ENCODE measurements around the gene ZCWPW1.

The ZCWPW1 gene

DNA sequence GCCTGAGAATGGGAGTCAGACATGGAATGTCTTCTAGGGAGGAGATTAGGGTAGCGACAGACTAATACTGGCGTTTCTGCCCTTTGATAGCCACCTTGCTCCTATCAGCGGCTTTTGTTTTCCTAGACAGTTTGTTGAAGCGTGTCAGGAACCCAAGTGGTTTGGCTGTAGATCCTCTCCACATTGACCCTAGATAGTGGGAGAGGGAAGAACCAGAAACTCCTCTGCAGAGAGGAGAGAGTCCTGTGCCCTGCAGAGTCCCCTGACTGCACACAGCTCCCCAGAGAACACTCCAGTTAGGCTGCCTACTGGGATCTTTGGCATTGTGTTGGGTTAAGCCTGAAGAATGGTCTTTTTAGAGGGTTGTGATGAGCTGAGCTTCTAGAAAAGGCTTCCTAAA is 3.5 kb upstream of the ZCWPW1 start:
- no peak for DNase-seq

DNA sequence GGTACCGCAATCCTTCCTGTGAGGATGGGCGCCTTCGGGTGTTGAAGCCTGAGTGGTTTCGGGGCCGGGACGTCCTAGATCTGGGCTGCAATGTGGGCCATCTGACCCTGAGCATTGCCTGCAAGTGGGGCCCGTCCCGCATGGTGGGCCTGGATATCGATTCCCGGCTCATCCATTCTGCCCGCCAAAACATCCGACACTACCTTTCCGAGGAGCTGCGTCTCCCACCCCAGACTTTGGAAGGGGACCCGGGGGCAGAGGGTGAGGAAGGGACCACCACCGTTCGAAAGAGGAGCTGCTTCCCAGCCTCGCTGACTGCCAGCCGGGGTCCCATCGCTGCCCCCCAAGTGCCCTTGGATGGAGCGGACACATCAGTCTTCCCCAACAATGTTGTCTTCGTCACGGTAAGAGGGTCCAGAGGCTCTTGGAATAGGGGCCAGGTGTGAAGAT is 2.8 kb upstream of the ZCWPW1 start:
- no peak for DNase-seq

DNA sequence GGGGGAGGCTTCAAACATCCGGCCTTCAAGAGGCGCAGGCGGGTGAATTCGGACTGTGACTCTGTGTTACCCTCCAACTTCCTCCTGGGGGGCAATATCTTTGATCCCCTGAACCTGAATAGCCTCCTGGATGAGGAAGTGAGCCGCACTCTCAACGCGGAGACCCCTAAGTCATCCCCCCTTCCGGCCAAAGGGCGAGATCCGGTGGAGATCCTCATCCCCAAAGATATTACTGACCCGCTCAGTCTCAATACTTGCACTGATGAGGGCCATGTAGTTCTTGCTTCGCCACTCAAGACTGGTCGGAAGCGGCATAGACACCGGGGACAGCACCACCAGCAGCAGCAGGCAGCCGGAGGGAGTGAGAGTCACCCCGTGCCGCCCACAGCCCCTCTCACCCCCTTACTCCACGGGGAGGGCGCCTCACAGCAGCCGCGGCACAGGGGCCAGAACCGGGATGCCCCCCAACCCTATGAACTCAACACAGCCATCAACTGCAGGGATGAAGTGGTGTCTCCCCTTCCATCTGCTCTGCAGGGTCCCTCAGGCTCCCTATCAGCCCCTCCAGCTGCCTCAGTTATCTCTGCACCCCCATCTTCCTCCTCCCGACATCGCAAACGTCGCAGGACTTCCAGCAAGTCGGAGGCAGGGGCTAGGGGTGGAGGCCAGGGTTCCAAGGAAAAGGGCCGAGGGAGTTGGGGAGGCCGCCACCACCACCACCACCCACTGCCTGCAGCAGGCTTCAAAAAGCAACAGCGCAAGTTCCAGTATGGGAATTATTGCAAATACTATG is 2.2 kb upstream of the ZCWPW1 start:
- DNase-seq = peak; percentile 49

DNA sequence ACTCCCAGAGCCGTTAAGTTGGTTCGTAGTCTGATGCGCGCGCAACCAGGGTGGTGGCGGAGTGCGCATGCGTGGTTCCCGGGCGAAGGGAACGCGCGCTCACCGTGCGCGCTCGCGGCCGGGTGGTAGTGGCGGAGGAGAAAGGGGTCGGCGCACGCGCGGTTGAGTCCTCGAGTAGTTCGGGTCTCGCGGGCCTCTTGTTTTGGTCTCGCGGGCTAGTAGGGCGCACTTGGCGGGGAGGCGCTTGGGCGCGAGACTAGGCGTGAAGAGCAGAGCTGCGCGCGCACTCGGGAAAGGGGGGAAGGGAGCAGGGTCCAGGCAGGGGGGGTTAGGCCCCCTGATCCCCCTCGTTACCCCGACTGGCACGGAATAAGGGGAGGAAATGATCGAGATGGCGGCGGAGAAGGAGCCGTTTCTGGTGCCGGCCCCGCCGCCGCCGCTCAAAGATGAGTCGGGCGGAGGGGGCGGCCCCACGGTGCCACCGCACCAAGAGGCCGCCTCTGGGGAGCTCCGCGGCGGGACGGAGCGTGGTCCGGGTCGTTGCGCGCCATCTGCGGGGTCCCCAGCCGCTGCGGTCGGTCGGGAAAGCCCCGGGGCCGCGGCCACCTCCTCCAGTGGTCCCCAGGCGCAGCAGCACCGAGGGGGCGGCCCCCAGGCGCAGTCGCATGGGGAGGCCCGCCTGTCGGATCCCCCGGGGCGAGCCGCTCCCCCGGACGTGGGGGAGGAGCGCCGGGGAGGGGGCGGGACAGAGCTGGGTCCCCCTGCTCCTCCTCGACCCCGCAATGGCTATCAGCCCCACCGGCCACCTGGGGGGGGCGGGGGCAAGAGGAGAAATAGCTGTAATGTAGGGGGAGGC is 1.4 kb upstream of the ZCWPW1 start, which contains the start of gene MEPCE:
MEPCE (plus strand) TSS at position 195 of the 856 bp plus-strand sequence; CDS start at position 383, 188 bp downstream.
- peak; percentile 94 for DNase-seq

DNA sequence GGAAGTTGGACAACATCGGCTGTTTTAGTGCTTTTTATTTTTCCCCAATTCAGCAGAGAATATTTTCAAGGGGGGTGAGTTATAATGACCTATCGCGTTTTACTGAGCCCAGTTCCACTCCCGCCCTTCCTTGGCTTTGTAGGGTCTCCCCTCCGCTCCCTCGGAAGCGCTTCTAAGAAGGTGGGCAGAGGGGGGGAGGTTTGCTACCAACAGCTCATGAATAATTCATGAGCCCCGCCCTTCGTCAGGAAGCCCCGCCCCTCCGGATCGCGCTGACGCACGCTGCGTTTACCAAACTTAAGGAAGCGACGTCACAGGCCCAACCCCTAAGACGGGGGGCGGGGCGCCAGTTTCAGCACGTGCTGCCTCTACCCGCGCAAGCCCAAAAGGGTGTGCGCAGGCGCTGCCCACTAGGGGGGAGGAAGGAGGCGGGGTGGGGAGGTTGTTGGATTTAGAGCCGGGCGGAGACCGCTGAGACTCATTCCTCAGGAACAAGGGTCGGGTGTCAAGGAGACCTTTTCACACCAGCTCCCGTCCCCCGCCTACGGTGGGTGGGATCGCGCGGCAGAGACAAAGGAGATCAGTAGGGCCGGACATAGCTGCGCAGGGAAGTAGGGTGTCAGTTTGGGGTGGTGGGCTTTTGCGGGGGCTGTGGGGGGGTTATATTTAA is 599 bp upstream of the ZCWPW1 start:
- peak; percentile 100 for DNase-seq

DNA sequence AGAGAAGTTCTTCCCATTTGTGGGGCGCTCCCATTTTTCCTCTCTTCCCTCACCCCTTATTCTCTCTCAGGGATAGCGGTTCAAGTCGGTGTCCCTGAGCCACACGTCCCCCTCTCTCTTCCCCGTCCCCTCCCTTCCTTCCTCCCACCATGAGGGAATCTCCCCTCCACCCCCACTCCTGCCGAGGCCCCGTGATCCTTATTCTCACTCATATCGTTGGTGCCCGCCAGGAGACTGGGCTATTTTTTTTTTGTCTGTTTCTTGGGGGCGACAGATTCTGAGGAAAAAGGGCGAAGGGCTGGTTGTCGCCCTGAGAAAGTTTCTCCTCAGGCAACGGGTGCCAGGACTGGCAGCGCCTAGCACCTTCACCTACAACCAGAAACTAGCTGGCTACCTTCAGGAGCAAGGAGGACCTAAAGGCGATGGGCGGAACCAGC is 723 bp downstream of the ZCWPW1 start:
- no peak for DNase-seq

DNA sequence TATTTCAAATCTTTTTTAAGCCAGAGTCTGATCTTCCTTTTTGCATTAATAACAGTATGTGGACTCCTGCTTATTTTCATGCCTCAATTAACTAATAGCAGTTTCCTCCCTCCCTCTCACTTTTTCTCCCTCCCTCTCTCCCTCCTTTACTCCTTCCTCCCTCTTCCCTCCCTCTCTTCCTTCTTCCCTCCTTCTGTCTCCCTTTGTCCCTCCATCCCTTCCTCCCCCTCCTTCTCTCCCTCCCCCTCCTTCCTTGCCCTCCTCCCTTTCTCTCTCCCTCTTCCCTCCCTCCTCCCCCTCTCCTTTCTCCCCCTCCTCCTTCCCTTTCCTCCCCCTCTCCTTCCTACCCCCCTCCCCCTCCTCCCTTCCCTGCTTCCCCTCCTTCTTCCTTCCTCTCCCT is 2.0 kb downstream of the ZCWPW1 start:
- no peak for DNase-seq

DNA sequence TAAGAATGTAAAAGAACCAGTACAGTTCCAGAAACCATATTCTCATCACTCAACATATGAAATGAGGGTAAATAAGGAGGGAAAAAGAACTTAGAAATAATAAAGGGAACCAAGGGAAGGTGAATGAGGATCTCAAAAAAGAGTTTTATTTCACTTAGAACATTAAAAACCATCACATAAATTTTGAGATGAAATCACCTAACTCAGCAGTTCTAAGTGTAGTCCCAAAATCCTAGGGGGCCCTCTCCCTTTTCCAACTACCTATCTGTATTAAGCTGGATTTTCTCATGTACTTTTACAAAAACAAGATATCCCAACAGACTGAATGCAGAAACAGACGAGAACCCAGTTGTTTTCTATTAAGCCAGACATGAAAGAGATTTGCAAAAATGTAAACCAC is 3.2 kb downstream of the ZCWPW1 start:
- DNase-seq = no peak

DNA sequence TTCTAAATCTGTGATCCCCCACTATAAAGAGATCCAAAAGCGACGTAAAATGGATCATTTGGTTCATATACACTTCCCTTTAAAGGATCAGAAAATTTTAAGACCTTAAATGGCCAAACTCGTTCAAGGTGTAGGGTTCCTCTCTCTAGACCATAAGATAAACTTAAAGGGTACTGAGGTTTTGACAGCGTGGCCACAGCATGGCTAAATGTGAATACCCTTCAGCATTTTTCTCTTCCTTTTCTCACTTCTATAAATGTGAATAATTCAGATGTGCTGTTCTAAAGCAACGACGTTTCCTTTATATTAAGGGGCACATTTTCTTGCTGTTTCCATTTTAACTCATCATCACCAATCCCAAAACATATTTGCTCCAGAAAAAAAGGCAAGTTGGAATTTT is 5.2 kb downstream of the ZCWPW1 start:
- DNase-seq = no peak

DNA sequence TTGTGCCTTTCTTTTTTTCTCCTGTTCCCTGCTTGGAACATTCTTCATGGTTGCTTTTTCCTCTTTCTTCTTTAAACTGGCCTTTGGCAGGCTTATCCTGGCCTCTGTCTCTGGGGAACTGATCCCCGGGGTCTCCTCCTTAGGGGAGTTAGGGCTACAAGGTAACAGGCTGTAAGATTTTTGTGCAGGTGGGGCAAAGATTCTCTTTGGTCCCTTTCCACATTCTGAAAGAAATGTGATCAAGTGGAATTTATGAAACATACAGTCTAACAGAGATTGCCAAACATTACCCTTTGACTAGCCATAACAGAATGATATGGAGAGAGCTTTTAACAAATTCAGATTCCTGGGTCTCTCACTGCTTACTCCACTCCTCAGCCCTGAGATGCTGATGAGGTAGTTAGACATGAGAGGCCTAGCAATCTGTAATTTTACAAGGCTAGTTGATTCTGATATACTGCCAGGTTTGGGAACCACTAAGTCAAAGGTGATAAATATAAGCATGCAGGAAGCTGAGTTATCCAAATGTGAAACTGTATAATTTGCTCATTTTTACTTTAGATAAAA is 8.8 kb downstream of the ZCWPW1 start:
- no peak for DNase-seq

DNA sequence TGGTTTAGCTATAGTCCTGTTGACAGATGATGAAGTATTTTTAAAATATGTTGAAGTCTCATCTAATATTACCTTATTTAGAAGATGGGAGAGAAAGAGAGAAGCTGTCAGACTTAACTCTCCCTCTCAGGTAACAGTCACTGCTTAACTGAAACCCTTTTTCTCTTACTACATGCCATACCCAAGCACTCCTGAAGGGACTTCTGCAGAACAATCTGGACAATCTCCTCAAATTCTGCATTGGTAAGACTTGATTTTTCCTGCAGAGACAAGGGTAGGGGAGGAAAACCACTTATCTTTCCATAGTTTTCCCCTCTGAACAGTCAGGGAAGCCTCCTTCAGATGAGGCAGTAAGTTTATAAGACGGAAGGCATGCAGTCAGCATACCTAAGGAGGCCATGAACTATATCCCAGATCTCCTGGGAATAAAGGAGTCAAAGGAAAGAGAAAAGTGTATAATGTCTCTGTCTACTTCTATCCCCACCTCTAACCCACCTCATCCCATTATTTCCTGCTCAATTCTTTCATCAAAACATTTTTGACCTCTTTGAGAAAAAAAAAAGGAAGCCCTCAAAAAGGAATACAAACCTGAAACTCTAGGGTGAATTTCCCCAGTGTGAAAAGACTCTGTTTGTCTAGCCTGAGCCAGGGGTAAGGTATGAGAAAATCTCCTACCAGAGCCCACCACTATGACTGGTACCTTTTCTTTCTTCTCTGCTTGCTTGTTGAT is 9.4 kb downstream of the ZCWPW1 start:
- no peak for DNase-seq

DNA sequence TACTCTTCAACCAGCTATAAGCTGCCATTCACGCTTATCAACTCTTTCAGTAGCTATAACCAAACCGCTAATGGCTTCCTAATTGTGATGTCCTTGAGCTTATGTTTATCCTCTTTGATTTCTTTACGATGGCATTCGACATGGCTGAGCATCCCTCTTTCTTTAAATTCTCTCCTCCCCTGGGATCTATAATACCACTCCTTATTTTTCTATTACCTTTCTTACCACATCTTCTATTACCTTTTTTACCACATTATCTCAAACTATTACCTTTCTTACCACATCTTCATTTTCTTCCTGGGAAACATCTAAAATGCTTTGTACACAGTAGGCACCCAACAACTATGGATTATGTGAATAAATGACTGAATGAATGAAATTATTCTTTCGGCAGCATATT is 13.1 kb downstream of the ZCWPW1 start:
- DNase-seq = no peak

DNA sequence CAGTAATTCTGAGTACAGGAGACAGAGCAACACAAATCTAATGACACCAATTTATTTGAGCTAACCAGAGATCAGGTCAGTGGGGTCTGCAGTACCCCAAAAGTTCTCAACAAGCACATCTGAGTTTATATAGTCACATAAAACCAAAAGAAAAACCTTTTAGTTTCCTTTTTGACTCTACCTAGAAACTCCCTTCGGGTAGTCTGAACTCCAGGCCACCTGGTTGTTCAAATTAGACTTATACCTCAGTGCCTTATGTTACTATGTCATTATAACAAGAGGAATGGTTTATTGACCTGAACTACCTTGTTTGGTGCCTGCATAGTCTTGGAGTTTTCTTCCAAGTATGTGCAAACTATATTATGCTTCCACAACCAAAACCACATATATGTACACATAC is 14.6 kb downstream of the ZCWPW1 start:
- no peak for DNase-seq

DNA sequence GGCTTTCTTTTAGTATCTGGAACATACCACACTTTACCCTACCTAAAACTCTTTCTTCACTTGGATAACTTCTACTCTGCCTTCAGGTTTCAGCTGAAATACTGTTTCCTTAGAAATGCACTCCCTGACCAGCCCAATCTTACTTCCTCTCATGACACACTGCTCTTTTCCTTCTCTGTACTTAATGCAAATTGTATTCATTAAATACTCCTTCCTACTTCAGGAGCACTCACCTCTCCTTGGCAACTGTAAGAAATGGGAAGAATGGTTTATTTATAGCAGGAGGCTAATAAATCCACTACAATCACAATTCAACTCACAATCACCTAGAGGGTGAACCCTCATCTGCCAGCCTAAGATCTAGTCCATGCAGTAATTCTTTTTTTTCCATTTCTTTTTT is 15.2 kb downstream of the ZCWPW1 start:
- no peak for DNase-seq

DNA sequence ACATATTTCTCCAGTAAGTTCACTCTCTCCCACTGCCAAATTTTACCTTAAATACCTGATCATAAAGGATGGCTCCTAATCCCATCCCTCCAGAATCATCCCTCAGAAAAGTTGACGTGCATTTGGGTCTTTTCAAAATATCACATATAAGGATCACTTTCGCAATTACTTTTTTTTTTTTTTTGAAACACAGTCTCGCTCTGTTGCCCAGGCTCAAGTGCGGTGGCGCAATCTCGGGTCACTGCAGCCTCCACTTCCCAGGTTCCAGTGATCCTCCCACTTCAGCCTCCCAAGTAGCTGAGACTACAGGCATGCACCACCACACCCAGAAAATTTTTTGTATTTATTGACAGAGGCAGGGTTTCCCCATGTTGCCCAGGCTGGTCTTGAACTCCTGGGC is 17.4 kb downstream of the ZCWPW1 start:
- DNase-seq = no peak

DNA sequence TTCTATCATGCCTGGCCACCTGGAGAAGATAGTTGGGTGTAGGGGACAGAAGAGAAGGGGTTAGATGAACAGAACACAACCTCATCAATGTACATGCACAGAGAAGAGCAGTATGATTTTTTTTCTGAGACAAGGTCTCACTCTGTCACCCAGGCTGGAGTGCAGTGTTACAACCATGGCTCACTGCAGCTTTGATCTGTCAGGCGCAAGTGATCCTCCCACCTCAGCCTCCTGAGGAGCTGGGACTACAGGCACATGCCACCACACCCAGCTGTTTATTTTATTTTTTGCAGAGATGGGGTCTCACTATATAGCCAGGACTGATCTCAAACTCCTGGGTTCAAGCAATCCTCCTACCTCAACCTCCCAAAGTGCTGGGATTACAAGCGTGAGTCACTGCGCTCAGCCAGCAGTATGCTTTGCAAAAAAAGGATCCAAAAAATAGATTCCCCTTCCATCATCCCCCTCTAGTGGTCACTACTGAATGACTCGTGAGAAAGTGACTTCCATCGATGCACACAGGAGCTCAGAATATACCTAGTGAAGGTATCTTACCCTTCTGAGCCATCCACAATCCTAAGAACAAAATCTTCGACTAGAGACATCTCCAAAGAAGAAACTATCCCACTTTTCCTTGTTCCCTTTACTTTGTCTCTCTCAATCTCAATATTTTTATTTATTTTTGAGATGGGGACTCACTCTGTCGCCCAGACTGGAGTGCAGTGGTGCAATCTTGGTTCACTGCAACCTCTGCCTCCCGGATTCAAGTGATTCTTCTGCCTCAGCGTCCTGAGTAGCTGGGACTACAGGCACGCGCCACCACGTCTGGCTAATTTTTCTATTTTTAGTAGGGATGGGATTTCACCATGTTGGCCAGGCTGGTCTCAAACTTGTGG is 21.0 kb downstream of the ZCWPW1 start:
- peak; percentile 28 for DNase-seq

DNA sequence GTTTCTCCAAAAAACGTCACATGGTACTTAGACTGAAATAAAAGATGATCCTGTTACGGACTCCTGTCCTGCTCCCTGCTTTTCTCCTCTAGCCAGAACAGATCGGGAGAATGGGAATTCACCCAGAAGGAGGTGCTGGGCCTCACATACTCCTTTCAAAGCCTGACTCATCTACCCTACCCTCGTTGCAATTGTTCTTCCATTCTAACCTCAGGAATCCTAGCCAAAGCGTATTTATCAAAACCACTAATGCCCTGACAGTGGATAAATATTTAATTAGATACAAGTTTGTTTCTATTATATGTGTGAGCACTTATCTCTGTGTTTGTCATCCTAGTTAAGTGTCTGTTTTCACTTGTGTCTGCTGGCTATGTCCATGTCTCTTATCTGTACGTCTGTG is 21.7 kb downstream of the ZCWPW1 start:
- no peak for DNase-seq

DNA sequence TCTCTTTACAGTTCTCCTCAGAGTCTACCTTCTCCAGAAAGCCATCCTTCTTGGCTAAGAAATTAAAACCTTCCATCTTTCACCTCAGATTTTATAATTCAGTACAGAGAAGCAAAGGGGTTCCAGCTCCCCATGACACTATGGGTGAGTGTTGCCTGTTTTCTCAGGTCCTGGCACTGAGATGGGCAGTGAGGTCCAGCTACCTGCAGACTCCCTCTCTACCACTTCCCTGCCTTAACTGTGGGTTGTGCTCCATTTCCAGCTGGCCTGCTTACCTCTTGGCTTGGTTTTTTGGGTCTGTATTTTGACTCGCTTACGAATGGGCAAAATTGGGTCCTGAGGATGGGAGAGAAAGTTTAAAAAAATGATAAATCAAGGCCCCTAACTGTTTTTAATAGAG is 26.3 kb downstream of the ZCWPW1 start:
- DNase-seq = no peak

DNA sequence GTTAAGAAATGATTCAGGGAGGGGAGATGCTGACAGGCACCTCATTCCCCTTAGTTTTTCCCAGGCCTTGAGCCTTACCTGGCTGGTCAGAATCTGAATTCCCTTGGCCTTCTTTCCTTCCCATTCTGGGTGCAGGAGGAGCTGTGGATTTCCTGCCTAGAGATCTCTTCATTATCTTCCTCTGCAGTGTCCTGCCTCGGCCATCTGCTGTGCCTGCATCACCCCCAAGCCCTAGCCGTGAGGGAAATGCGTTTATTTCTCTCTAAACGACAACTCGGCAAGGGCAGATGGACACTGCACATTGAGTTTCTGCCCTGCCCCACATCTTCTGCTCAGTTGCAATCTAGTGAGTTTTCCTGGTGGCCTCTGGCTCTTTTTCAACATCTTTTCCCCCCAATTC is 26.7 kb downstream of the ZCWPW1 start:
- no peak for DNase-seq

DNA sequence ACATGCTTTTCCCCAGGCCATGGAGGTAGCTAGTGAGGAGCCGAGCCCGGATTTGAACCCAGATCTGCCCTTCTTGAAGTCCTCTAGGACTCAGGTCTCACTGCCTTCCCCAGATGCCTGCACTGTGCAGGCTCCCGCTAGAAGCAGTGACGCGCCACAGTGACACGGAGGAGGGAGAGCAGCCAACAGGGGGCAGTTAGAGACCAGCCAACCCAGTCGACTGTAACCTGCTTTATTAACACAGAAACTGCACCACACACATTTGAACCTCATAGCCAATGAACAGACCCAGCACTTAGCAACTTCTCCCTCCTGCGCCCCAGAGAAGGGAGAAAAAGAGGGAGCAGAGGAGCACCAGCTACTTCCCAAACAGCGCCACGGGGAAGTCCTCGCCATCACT is 27.8 kb downstream of the ZCWPW1 start:
- no peak for DNase-seq

DNA sequence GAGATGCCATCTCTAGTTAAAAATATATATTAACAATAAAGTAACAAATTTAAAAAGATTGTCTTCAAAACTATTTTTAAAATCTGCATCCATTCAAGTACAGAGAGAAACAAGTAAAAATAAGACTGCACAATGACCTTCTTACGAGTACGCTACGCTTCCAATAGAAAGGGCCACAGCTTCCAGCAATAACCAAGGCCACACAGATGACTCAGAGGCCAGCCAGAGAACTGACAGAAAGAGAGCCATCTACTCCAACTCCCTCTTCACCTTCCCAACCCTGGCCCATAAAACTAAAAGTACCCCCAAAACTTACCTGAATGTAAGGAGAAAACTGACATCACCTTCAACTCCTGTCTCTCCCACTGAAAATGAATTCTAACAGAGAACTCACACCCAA is 28.5 kb downstream of the ZCWPW1 start:
- no peak for DNase-seq
